Measurements from ENCODE around the gene JAK3. TPM values are rescaled to one million over a fixed set of nuclear protein-coding genes. Genes with fewer than 3 reads are reported as not detected.

JAK3 gene
- total RNA-seq, 6 experiments from 2014 or later: 0.30 to 1.00 (median 0.40) TPM

DNA sequence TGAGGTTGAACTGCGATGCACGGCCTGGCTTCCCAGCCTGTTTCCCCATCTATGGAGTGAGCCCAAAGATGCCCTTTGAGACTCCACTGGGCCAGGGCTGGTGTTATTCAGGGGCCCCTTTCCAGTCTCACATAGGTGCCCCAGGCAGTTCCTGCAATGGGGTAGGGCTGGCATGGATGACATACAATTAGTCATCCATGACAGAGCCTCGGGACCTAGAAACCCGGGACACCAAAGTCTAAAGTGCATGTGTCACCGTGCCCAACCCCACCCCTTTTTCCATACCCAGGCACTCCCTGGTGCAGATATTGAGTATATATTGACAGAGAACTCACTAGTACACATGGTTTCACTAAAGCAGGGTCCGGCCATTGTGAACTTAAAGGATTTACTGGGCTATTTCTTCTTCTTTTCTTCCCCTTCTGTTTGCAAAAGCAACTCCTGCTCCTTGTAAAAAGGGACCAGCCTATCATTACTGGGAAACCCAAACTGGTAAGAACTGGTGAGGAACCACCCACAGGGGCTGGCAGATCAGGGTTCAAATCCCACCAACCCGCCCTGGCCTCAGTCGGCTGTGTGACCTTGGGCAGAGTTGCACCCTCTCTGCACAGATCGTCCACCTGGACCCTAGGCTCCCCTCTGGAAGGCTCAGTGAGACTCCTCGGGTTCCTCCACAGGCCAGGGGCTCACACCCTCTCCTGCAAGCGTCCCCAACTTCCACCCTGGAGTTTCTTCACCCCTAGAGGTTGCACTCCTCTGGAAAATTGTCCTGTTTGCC is 50.2 kb downstream of the JAK3 start:
- TF ChIP-seq CTCF (IDR thresholded peaks at IDR 0.05): no peak
- H3K36me3 Mint-ChIP-seq (ENCODE audit: low read depth): no peaks in the 10 kb centered on the region
- no peaks in the 10 kb centered on the region for H3K9me3 Mint-ChIP-seq
- no peak overlapping the region for H3K4me3 Mint-ChIP-seq
- H3K27ac Mint-ChIP-seq: no peak overlapping the region
- peaks cover 28% of the 10 kb centered on the region for H3K27me3 Mint-ChIP-seq (ENCODE audit: insufficient read depth)
- DNase-seq: peak; percentile 66
- H3K4me1 Mint-ChIP-seq (ENCODE audit: low read depth): peaks cover 12% of the 10 kb centered on the region

DNA sequence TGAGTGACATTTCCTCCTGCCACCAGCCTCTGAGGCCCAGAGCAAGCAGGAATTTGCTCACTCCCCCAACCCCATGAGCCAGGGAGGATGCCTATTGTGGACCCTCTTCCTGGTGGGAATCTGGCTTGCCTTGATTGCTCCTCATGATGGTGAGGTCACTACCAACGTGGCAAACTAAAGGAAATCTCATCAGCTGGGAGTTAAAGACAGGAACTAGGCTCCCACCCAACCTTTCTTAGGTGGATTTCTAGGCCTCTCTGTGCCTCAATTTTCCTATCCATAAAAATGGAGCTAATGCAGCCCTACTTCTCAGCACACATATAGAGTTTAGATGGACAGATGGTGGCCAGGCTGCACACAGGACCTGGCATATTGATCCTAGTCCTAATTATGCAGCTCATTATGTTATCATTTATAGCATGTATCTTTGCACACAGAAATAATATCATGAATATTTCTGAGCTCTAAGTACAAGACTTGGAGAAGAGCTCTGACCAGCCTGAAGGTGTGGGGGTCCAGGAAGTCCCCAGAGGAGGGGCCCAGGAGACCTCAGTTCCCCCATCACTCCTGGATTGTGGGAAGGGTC is 50.9 kb downstream of the JAK3 start:
- Mint-ChIP-seq H3K27ac (no peak overlapping the region), H3K36me3 (ENCODE audit: low read depth) (no peaks in the 10 kb centered on the region), H3K4me3 (no peak overlapping the region), H3K27me3 (ENCODE audit: insufficient read depth) (peaks cover 27% of the 10 kb centered on the region), H3K9me3 (no peaks in the 10 kb centered on the region), H3K4me1 (ENCODE audit: low read depth) (peaks cover 13% of the 10 kb centered on the region)
- no peak for TF ChIP-seq CTCF (IDR thresholded peaks at IDR 0.05)
- no peak for DNase-seq

- no peak for DNase-seq
- peaks cover 19% of the 10 kb centered on the region for H3K4me1 Mint-ChIP-seq (ENCODE audit: low read depth)
- H3K27ac Mint-ChIP-seq: no peak overlapping the region
- no peak for TF ChIP-seq CTCF (IDR thresholded peaks at IDR 0.05)
- H3K4me3 Mint-ChIP-seq: no peak overlapping the region
- H3K27me3 Mint-ChIP-seq (ENCODE audit: insufficient read depth): peaks cover 30% of the 10 kb centered on the region
- H3K9me3 Mint-ChIP-seq: no peaks in the 10 kb centered on the region
- no peaks in the 10 kb centered on the region for H3K36me3 Mint-ChIP-seq (ENCODE audit: low read depth)
Measured at GRCh38 chr19:17796013-17796837, 51.6 kb downstream of the JAK3 start.

- Mint-ChIP-seq H3K9me3 (no peaks in the 10 kb centered on the region), H3K27ac (no peak overlapping the region), H3K4me3 (no peak overlapping the region), H3K27me3 (ENCODE audit: insufficient read depth) (peaks cover 27% of the 10 kb centered on the region), H3K4me1 (ENCODE audit: low read depth) (peaks cover 19% of the 10 kb centered on the region), H3K36me3 (ENCODE audit: low read depth) (no peaks in the 10 kb centered on the region)
- no peak for DNase-seq
- TF ChIP-seq CTCF (IDR thresholded peaks at IDR 0.05): no peak
Measured at GRCh38 chr19:17795495-17795856, 52.3 kb downstream of the JAK3 start.

GRCh38 chr19:17794731-17795494 is 52.9 kb downstream of the JAK3 start, which contains the start of gene B3GNT3:
Gene B3GNT3, plus strand, starts transcription at chr19:17795138. Its CDS starts 12,670 bp downstream, at chr19:17807808.
- no peaks in the 10 kb centered on the region for H3K9me3 Mint-ChIP-seq
- H3K36me3 Mint-ChIP-seq (ENCODE audit: low read depth): no peaks in the 10 kb centered on the region
- no peak for TF ChIP-seq CTCF (IDR thresholded peaks at IDR 0.05)
- H3K4me3 Mint-ChIP-seq: no peak within 1 kb of the TSS
- no peak within 1 kb of the TSS for H3K27ac Mint-ChIP-seq
- H3K27me3 Mint-ChIP-seq (ENCODE audit: insufficient read depth): peaks cover 28% of the 10 kb centered on the region
- no peak for DNase-seq
- peaks cover 19% of the 10 kb centered on the region for H3K4me1 Mint-ChIP-seq (ENCODE audit: low read depth)
